GM23248 (cell line): Measurements from ENCODE around the gene NSMF. TPM values are rescaled to one million over a fixed set of nuclear protein-coding genes. Genes with fewer than 3 reads are reported as not detected.

Experiments used
- DNase-seq: peaks from one replicate; pipeline ENCODE4 v3.0.0-alpha.2; 2015
- H2AFZ ChIP-seq: fragments of 200-600 bp; sonication (generic); 2 replicates; pipeline ENCODE4 v1.6.1; 2016; ENCODE audit warnings: antibody characterized with exemption
- H3F3A ChIP-seq: fragments of 200-600 bp; sonication (generic); 2 replicates; pipeline ENCODE4 v1.6.1; 2016; ENCODE audit warnings: mild to moderate bottlenecking, antibody characterized with exemption, mixed run types; ENCODE audit not compliant: insufficient read depth
- H3K27ac ChIP-seq: fragments of 200-600 bp; sonication (generic); 2 replicates; pipeline ENCODE4 v1.5.1; 2016; ENCODE audit warnings: mild to moderate bottlenecking
- H3K27me3 ChIP-seq: fragments of 200-600 bp; sonication (generic); replicated peaks from 2 replicates; pipeline ENCODE4 v1.6.1; 2016; ENCODE audit warnings: mild to moderate bottlenecking; ENCODE audit not compliant: insufficient read depth
- H3K36me3 ChIP-seq: fragments of 200-600 bp; sonication (generic); 2 replicates; pipeline ENCODE4 v1.6.1; 2016; ENCODE audit warnings: low read depth, mild to moderate bottlenecking
- H3K4me1 ChIP-seq: fragments of 200-600 bp; sonication (generic); 2 replicates; pipeline ENCODE4 v1.6.1; 2016; ENCODE audit warnings: mild to moderate bottlenecking; ENCODE audit not compliant: insufficient read depth
- H3K4me2 ChIP-seq: fragments of 200-600 bp; sonication (generic); one replicate; pipeline ENCODE4 v1.6.1; 2016; ENCODE audit warnings: mild to moderate bottlenecking; ENCODE audit not compliant: unreplicated experiment
- H3K4me3 ChIP-seq: fragments of 200-600 bp; sonication (generic); 2 replicates; pipeline ENCODE4 v1.5.1; 2016; ENCODE audit warnings: mild to moderate bottlenecking
- H3K79me2 ChIP-seq: fragments of 200-600 bp; sonication (generic); 2 replicates; pipeline ENCODE4 v1.6.1; 2016; ENCODE audit warnings: mild to moderate bottlenecking; ENCODE audit not compliant: insufficient read depth
- H3K9ac ChIP-seq: fragments of 200-600 bp; sonication (generic); 2 replicates; pipeline ENCODE4 v1.6.1; 2016; ENCODE audit warnings: mild to moderate bottlenecking
- H3K9me2 ChIP-seq: fragments of 200-600 bp; sonication (generic); 2 replicates; pipeline ENCODE4 v1.6.1; 2016; ENCODE audit warnings: mixed run types, mild to moderate bottlenecking, moderate library complexity; ENCODE audit not compliant: insufficient read depth
- H3K9me3 ChIP-seq: fragments of 200-600 bp; sonication (generic); one replicate; pipeline ENCODE4 v1.6.1; 2017; ENCODE audit warnings: low read depth
- H4K20me1 ChIP-seq: fragments of 200-600 bp; sonication (generic); 2 replicates; pipeline ENCODE4 v1.6.0; 2016; ENCODE audit not compliant: insufficient read depth
- EZH2 ChIP-seq: fragments of 200-600 bp; sonication (generic); IDR thresholded peaks from 2 replicates; pipeline ENCODE4 v1.6.1; 2018; ENCODE audit warnings: antibody characterized with exemption, mild to moderate bottlenecking; ENCODE audit not compliant: insufficient read depth, poor library complexity, severe bottlenecking
- EZH2phosphoT487 ChIP-seq: fragments of 200-600 bp; sonication (generic); IDR thresholded peaks from 2 replicates; pipeline ENCODE4 v1.6.1; 2018; ENCODE audit warnings: antibody characterized with exemption, moderate library complexity, mild to moderate bottlenecking, low read depth; ENCODE audit not compliant: insufficient read depth
- WGBS, 2 experiments: methylation state at CpG; one replicate each; pipeline ENCODE4 v1.1.6; 2015 to 2017; ENCODE audit warnings: low lambda C conversion rate in 2 of 2, low coverage in 1 of 2; ENCODE audit errors: missing lambda C conversion rate in 2 of 2; 5-methylcytosine and 5-hydroxymethylcytosine counted together
- in situ Hi-C: fragments of 300-500 bp; cut with MboI; formaldehyde crosslinking; loops from 2 replicates; pipeline ENCODE4 v1.15.0; 2020
- polyA plus RNA-seq: library from polyadenylated mRNA; unstranded; fragments of >200 nt; fragmentation: Nextera tagmentation; extraction: Ambion mirVana; gene quantifications from 2 replicates; pipeline ENCODE4 v1.2.1, GENCODE V29; 2016
- total RNA-seq: library from RNA; depleted of rRNA; stranded (reverse); fragments of >200 nt; shearing (Covaris generic); gene quantifications from 2 replicates; pipeline ENCODE4 v1.2.3, GENCODE V29; 2014

NSMF gene
- total and polyA plus RNA-seq, 2 experiments from 2014 or later, result 13.5 to 29.1 TPM

GRCh38 chr9:137409515-137409914 lies 49.6 kb downstream of the NSMF start:
- H3F3A ChIP-seq, result no peaks in the 10 kb centered on the region
- H3K9me2 ChIP-seq, result no peaks in the 10 kb centered on the region
- H3K4me3 ChIP-seq, result no peak overlapping the region
- no peak overlapping the region for H3K27ac ChIP-seq
- H3K4me1 ChIP-seq, result peaks cover 14% of the 10 kb centered on the region
- in situ Hi-C loops, result loop anchor here (10.0 to 25.0 kb wide), 2 partner anchors 115 to 297 kb away; partner anchors contain the start of gene DPP7
- 86 to 88% methylated on average over 11 of the region's 11 CpGs for WGBS, 2 experiments
- H3K4me2 ChIP-seq, result no peak overlapping the region
- no peaks in the 10 kb centered on the region for H3K36me3 ChIP-seq
- no peak for DNase-seq
- H3K27me3 ChIP-seq, result no peaks in the 10 kb centered on the region
- no peak overlapping the region for H2AFZ ChIP-seq
- TF ChIP-seq EZH2, result no peak
- no peak for TF ChIP-seq EZH2phosphoT487
- H4K20me1 ChIP-seq, result no peaks in the 10 kb centered on the region
- H3K79me2 ChIP-seq, result no peaks in the 10 kb centered on the region
- H3K9me3 ChIP-seq, result no peaks in the 10 kb centered on the region
- H3K9ac ChIP-seq, result no peak overlapping the region

- no peaks in the 10 kb centered on the region for H4K20me1 ChIP-seq
These were observed 50.3 kb downstream of the NSMF start for GRCh38 chr9:137408651-137409405.

GRCh38 chr9:137407590-137408300 lies 51.4 kb downstream of the NSMF start:
- peaks cover 11% of the 10 kb centered on the region for H3K4me1 ChIP-seq
- in situ Hi-C loops, result loop anchor here (10.0 to 25.0 kb wide), 2 partner anchors 113 to 295 kb away; partner anchors contain the start of gene DPP7
- peak overlapping the region; percentile 82 for H2AFZ ChIP-seq
- peak overlapping the region; percentile 86 for H3K4me2 ChIP-seq
- DNase-seq, result peak; percentile 74
- no peaks in the 10 kb centered on the region for H3K9me3 ChIP-seq
- no peak for TF ChIP-seq EZH2
- no peak for TF ChIP-seq EZH2phosphoT487
- H3K9me2 ChIP-seq, result no peaks in the 10 kb centered on the region
- no peak overlapping the region for H3K27ac ChIP-seq
- no peaks in the 10 kb centered on the region for H3K27me3 ChIP-seq
- H3F3A ChIP-seq, result no peaks in the 10 kb centered on the region
- H3K36me3 ChIP-seq, result no peaks in the 10 kb centered on the region
- 24 to 29% methylated on average over 28 to 29 of the region's 31 CpGs for WGBS, 2 experiments
- peak overlapping the region; percentile 62 for H3K4me3 ChIP-seq
- peak overlapping the region; percentile 74 for H3K9ac ChIP-seq
- H4K20me1 ChIP-seq, result no peaks in the 10 kb centered on the region
- H3K79me2 ChIP-seq, result no peaks in the 10 kb centered on the region

More at GRCh38 chr9:137408651-137409405, 50.3 kb downstream of the NSMF start:
- DNase-seq, result no peak
- Histone ChIP-seq H3K4me1 (peaks cover 14% of the 10 kb centered on the region), H3K79me2 (no peaks in the 10 kb centered on the region), H3F3A (no peaks in the 10 kb centered on the region), H3K36me3 (no peaks in the 10 kb centered on the region), H3K4me3 (no peak overlapping the region), H2AFZ (no peak overlapping the region), H3K9me2 (no peaks in the 10 kb centered on the region), H3K27ac (no peak overlapping the region), H3K9ac (no peak overlapping the region), H3K4me2 (no peak overlapping the region), H3K27me3 (no peaks in the 10 kb centered on the region), H3K9me3 (no peaks in the 10 kb centered on the region)
- TF ChIP-seq EZH2phosphoT487 (no peak), EZH2 (no peak)
- in situ Hi-C loops, result loop anchor here (10.0 to 25.0 kb wide), 2 partner anchors 114 to 297 kb away; partner anchors contain the start of gene DPP7
- 91 to 93% methylated on average over 24 of the region's 24 CpGs for WGBS, 2 experiments

- Histone ChIP-seq H3K27ac (no peak overlapping the region), H3K9ac (peak overlapping the region; percentile 74), H3K9me3 (no peaks in the 10 kb centered on the region), H3K9me2 (no peaks in the 10 kb centered on the region), H3F3A (no peaks in the 10 kb centered on the region), H3K27me3 (no peaks in the 10 kb centered on the region), H3K4me2 (peak overlapping the region; percentile 86), H3K79me2 (no peaks in the 10 kb centered on the region), H3K4me3 (peak overlapping the region; percentile 62), H4K20me1 (no peaks in the 10 kb centered on the region), H3K4me1 (peaks cover 6% of the 10 kb centered on the region), H3K36me3 (no peaks in the 10 kb centered on the region), H2AFZ (peak overlapping the region; percentile 82)
- in situ Hi-C loops, result loop anchor here (10.0 to 25.0 kb wide), 2 partner anchors 112 to 295 kb away; partner anchors contain the start of gene DPP7
- no peak for TF ChIP-seq EZH2
- TF ChIP-seq EZH2phosphoT487, result no peak
- WGBS, 2 experiments, result 2 to 4% methylated on average over 22 to 53 of the region's 63 CpGs
- DNase-seq, result peak; percentile 86
These were observed 52.1 kb downstream of the NSMF start for GRCh38 chr9:137406876-137407589.
